IPS-20b (cell line): ENCODE measurements around the gene LINS1.

Experiments
- H3K27ac ChIP-seq: one replicate; pipeline ENCODE4 v1.5.1; 2013; ENCODE audit warnings: low read length
- H3K27me3 ChIP-seq: 2 replicates; pipeline ENCODE4 v1.6.1; 2013; ENCODE audit warnings: mild to moderate bottlenecking, low read length, inconsistent platforms; ENCODE audit not compliant: insufficient read depth
- H3K36me3 ChIP-seq: 2 replicates; pipeline ENCODE4 v1.6.1; 2013; ENCODE audit warnings: low read depth, mild to moderate bottlenecking, inconsistent platforms, low read length, moderate library complexity; ENCODE audit not compliant: insufficient read depth
- H3K4me1 ChIP-seq: 2 replicates; pipeline ENCODE4 v1.6.1; 2013; ENCODE audit warnings: mild to moderate bottlenecking, control low read depth, inconsistent platforms, low read length, moderate library complexity; ENCODE audit not compliant: insufficient read depth
- H3K4me3 ChIP-seq: 2 replicates; pipeline ENCODE4 v1.5.1; 2013; ENCODE audit warnings: mild to moderate bottlenecking, low read length, inconsistent platforms
- H3K9ac ChIP-seq: 2 replicates; pipeline ENCODE4 v1.6.1; 2013; ENCODE audit warnings: low read depth, mild to moderate bottlenecking, inconsistent platforms, low read length, moderate library complexity
- H3K9me3 ChIP-seq: 2 replicates; pipeline ENCODE4 v1.6.1; 2013; ENCODE audit warnings: mild to moderate bottlenecking, low read depth, low read length, inconsistent platforms; ENCODE audit not compliant: insufficient read depth

The LINS1 gene

GRCh38 chr15:100602064-100602822 lies at the start of gene LINS1, which contains the start of gene ASB7:
Gene LINS1 (minus strand): TSS chr15:100602184. CDS start chr15:100580842, 21,342 bp downstream.
Gene ASB7 (plus strand): TSS chr15:100602589. CDS start chr15:100612217, 9,628 bp downstream.
- Histone ChIP-seq H3K27me3 (no peaks in the 10 kb centered on the region), H3K4me3 (peak within 1 kb of the TSS; percentile 95), H3K9ac (peak within 1 kb of the TSS; percentile 81), H3K36me3 (peaks cover 21% of the 10 kb centered on the region), H3K4me1 (peaks cover 8% of the 10 kb centered on the region; the same call in 1 of the 2 replicates), H3K27ac (peak within 1 kb of the TSS; percentile 61), H3K9me3 (no peaks in the 10 kb centered on the region)

- H3K4me1 ChIP-seq: no peaks in the 10 kb centered on the region
- H3K27me3 ChIP-seq: no peaks in the 10 kb centered on the region
- no peak overlapping the region for H3K9ac ChIP-seq
- no peaks in the 10 kb centered on the region for H3K9me3 ChIP-seq
- H3K27ac ChIP-seq: no peak overlapping the region
- H3K36me3 ChIP-seq: peaks cover 10% of the 10 kb centered on the region; the same call in 1 of the 2 replicates
- no peak overlapping the region for H3K4me3 ChIP-seq
Measured at GRCh38 chr15:100651253-100651652, 49.3 kb upstream of the LINS1 start.

DNA sequence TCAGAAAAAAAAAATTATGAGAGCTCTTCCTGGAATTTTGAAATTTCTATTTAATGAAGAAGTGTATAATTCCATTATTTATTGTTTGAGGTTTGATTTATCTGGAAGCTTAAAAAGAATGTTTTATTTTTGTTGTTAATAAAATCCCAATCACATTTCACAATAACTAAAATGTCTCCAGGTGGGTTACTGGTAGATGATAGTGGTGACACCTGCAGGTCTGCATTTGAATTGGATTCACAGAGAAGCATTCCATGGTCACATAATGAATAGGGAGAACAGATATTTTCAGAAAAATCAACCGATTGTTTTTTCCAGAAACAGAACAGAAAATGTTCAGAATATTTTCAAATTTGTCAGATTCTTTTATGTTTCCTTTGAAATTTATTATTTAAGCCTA lies 48.7 kb upstream of the LINS1 start:
- H3K4me1 ChIP-seq: no peaks in the 10 kb centered on the region

GRCh38 chr15:100648951-100649350 lies 47.0 kb upstream of the LINS1 start:
- no peaks in the 10 kb centered on the region for H3K27me3 ChIP-seq
- no peaks in the 10 kb centered on the region for H3K4me1 ChIP-seq
- H3K36me3 ChIP-seq: peaks cover 10% of the 10 kb centered on the region; the same call in 1 of the 2 replicates
- H3K4me3 ChIP-seq: no peak overlapping the region
- H3K9ac ChIP-seq: no peak overlapping the region
- no peaks in the 10 kb centered on the region for H3K9me3 ChIP-seq
- H3K27ac ChIP-seq: no peak overlapping the region

More for the DNA sequence above, 48.7 kb upstream of the LINS1 start:
- no peaks in the 10 kb centered on the region for H3K27me3 ChIP-seq
- peaks cover 10% of the 10 kb centered on the region; the same call in 1 of the 2 replicates for H3K36me3 ChIP-seq
- H3K9ac ChIP-seq: no peak overlapping the region
- H3K4me3 ChIP-seq: no peak overlapping the region
- no peak overlapping the region for H3K27ac ChIP-seq
- no peaks in the 10 kb centered on the region for H3K9me3 ChIP-seq

DNA sequence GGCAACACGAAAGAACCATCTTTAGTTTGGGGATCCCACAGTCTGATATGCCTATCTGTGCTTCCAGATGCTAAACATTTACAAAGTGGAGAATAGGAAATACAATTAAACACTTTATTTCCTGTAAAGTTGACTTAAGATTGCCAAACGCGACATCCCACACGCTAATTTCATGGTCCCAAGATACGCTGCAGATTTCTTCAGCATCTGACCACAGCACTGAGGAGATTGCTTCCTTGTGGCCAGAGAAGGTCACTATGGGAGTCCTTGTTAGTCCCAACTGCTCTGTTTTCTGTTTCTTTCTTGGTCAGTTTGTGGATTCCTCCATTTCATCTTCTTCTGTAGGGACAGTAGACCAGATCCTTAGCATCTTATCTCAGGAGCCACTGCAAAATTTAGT lies 43.7 kb upstream of the LINS1 start:
- H3K27me3 ChIP-seq: no peaks in the 10 kb centered on the region
- no peak overlapping the region for H3K9ac ChIP-seq
- H3K4me3 ChIP-seq: no peak overlapping the region
- H3K9me3 ChIP-seq: no peaks in the 10 kb centered on the region
- H3K4me1 ChIP-seq: no peaks in the 10 kb centered on the region
- no peak overlapping the region for H3K27ac ChIP-seq
- H3K36me3 ChIP-seq: peaks cover 10% of the 10 kb centered on the region; the same call in 1 of the 2 replicates

GRCh38 chr15:100642950-100643338 lies 41.0 kb upstream of the LINS1 start:
- H3K9ac ChIP-seq: no peak overlapping the region
- H3K27me3 ChIP-seq: no peaks in the 10 kb centered on the region
- no peaks in the 10 kb centered on the region for H3K9me3 ChIP-seq
- peaks cover 3% of the 10 kb centered on the region; the same call in 1 of the 2 replicates for H3K4me1 ChIP-seq
- no peaks in the 10 kb centered on the region; the same call in 1 of the 2 replicates for H3K36me3 ChIP-seq
- no peak overlapping the region for H3K27ac ChIP-seq
- H3K4me3 ChIP-seq: no peak overlapping the region

DNA sequence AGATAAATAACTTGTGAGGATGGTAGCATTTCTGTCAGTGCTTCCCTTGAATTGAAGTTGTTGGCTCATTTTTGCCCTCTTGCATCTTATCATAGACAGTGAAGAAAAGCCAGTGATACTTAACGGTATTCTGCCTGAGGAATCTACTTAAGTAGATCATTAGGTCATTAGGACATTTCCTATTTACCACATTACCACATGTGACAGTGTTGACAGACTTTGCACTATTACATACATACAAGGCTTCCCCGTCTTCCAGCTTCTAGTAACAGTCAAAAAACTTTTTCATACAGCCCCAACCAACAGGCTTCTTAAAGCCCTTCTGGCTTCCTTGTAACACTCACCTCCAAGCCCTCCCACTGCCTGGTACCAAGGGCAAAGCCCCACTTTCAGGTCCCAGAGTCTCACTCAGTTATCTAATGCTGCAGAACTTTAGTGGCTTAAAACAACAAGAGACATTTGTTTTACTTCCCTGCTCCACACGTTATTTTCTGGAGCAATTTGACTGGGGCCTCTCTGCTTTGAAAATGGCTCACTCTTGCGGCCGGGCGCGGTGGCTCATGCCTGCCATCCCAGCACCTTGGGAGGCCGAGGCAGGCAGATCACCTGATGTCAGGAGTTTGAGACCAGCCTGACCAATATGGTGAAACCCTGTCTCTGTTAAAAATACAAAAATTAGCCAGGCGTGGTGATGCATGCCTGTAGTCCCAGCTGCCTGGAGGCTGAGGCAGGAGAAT lies 40.4 kb upstream of the LINS1 start:
- H3K4me3 ChIP-seq: no peak overlapping the region
- H3K9me3 ChIP-seq: no peaks in the 10 kb centered on the region
- H3K9ac ChIP-seq: no peak overlapping the region
- H3K36me3 ChIP-seq: no peaks in the 10 kb centered on the region
- H3K27me3 ChIP-seq: no peaks in the 10 kb centered on the region
- no peak overlapping the region for H3K27ac ChIP-seq
- H3K4me1 ChIP-seq: peaks cover 3% of the 10 kb centered on the region; the same call in 1 of the 2 replicates

DNA sequence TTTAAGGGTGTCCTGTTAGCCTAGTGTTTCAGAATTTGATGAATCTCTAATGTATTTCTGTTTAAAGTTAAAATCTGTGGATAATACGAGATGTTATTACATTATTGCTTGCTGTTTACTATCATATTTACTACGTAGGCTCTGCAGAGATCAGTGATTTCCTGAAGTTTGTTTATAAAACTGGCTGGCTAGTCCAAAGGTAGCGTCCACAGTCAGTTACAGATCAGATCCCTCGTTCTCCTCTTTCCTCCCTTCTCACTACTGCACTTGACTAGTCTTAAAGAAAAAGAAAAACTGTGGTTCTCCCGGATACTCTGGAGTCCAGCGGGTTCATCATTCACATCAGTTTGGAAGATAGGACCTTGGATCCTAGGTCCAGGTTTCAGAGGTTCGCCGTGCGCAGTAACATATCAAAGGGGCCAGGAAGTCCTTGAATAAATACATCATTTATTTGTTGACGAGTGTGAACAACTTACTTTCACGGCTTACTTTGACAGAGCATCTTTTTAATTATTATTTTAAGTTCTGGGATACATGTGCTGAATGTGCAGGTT lies 36.3 kb upstream of the LINS1 start:
- H3K36me3 ChIP-seq: no peaks in the 10 kb centered on the region
- H3K9me3 ChIP-seq: no peaks in the 10 kb centered on the region
- H3K9ac ChIP-seq: no peak overlapping the region
- no peak overlapping the region for H3K4me3 ChIP-seq
- peaks cover 22% of the 10 kb centered on the region for H3K4me1 ChIP-seq
- no peak overlapping the region for H3K27ac ChIP-seq
- H3K27me3 ChIP-seq: no peaks in the 10 kb centered on the region

- H3K9me3 ChIP-seq: no peaks in the 10 kb centered on the region
- peak overlapping the region; percentile 23; the same call in 1 of the 2 replicates for H3K9ac ChIP-seq
- peaks cover 11% of the 10 kb centered on the region; the same call in 1 of the 2 replicates for H3K36me3 ChIP-seq
- peaks cover 22% of the 10 kb centered on the region for H3K4me1 ChIP-seq
- peak overlapping the region; percentile 65 for H3K27ac ChIP-seq
- H3K4me3 ChIP-seq: peak overlapping the region; percentile 27; the same call in 1 of the 2 replicates
- H3K27me3 ChIP-seq: no peaks in the 10 kb centered on the region
Measured at GRCh38 chr15:100635406-100636071, 33.6 kb upstream of the LINS1 start.

DNA sequence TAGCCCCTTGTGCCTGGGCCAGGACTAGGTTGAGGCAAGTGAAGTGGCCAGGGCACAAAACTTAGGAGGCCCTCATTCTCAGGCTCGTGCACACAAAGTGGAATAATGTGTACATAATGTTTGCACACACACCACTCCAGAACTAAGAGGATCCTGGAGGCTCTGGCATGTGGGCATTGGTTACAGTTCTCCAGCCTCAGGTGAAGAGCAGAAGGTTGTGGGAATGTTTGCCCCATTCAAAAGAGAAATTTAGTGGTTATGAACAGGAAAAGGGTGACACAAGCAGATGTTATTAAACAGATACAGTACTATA lies 31.7 kb upstream of the LINS1 start:
- H3K27me3 ChIP-seq: no peaks in the 10 kb centered on the region
- no peaks in the 10 kb centered on the region for H3K9me3 ChIP-seq
- no peak overlapping the region for H3K27ac ChIP-seq
- H3K4me1 ChIP-seq: peaks cover 22% of the 10 kb centered on the region
- H3K9ac ChIP-seq: no peak overlapping the region
- H3K4me3 ChIP-seq: no peak overlapping the region
- peaks cover 22% of the 10 kb centered on the region for H3K36me3 ChIP-seq

GRCh38 chr15:100631831-100632230 lies 29.8 kb upstream of the LINS1 start:
- Histone ChIP-seq H3K36me3 (peaks cover 22% of the 10 kb centered on the region), H3K27ac (no peak overlapping the region), H3K27me3 (no peaks in the 10 kb centered on the region), H3K4me3 (no peak overlapping the region), H3K9ac (no peak overlapping the region), H3K4me1 (peaks cover 20% of the 10 kb centered on the region), H3K9me3 (no peaks in the 10 kb centered on the region)
